GM19023 (cell line): ENCODE data around the gene TMEM254.
"Not testable (repeated sequence)": the region's sequence is repeated elsewhere in the genome, so short reads cannot be mapped to it uniquely, and the experiment has no call there.

Experiments
- ATAC-seq: cut with Tn5 transposase; IDR thresholded peaks from one replicate; pipeline ENCODE4 v1.9.1; 2021; ENCODE audit warnings: mild to moderate bottlenecking, moderate library complexity; ENCODE audit not compliant: unreplicated experiment

TMEM254 gene

GRCh38 chr10:80078448-80079311, at the start of gene TMEM254:
Gene TMEM254 (plus strand): TSS chr10:80078665. CDS start chr10:80078700, 35 bp downstream.
- peak; percentile 86 for ATAC-seq

- ATAC-seq = peak; percentile 72
Observed at GRCh38 chr10:80029205-80029604, 49.3 kb upstream of the TMEM254 start.

GRCh38 chr10:80029865-80030264, 48.6 kb upstream of the TMEM254 start:
- ATAC-seq = not testable (repeated sequence)

- ATAC-seq = no peak
Observed at GRCh38 chr10:80032503-80032902, 46.0 kb upstream of the TMEM254 start.

- not testable (repeated sequence) for ATAC-seq
Observed at GRCh38 chr10:80034766-80035165, 43.7 kb upstream of the TMEM254 start.

GRCh38 chr10:80035430-80035829, 43.0 kb upstream of the TMEM254 start:
- not testable (repeated sequence) for ATAC-seq

GRCh38 chr10:80036921-80037500, 41.5 kb upstream of the TMEM254 start:
- ATAC-seq = not testable (repeated sequence)

GRCh38 chr10:80038226-80038625, 40.2 kb upstream of the TMEM254 start:
- not testable (repeated sequence) for ATAC-seq

GRCh38 chr10:80041162-80041561, 37.3 kb upstream of the TMEM254 start:
- ATAC-seq = no peak

GRCh38 chr10:80044935-80045334, 33.5 kb upstream of the TMEM254 start:
- not testable (repeated sequence) for ATAC-seq

GRCh38 chr10:80046629-80047441, 31.6 kb upstream of the TMEM254 start:
- peak; percentile 83 for ATAC-seq

- ATAC-seq = no peak
Observed at GRCh38 chr10:80050752-80051151, 27.7 kb upstream of the TMEM254 start.

GRCh38 chr10:80051993-80052392, 26.5 kb upstream of the TMEM254 start:
- no peak for ATAC-seq

- ATAC-seq = no peak
Observed at GRCh38 chr10:80055760-80056159, 22.7 kb upstream of the TMEM254 start.

- no peak for ATAC-seq
Observed at GRCh38 chr10:80057171-80057570, 21.3 kb upstream of the TMEM254 start.

GRCh38 chr10:80064120-80064886, 14.2 kb upstream of the TMEM254 start:
- no peak for ATAC-seq

GRCh38 chr10:80066809-80067208, 11.7 kb upstream of the TMEM254 start:
- no peak for ATAC-seq

GRCh38 chr10:80067821-80068220, 10.6 kb upstream of the TMEM254 start:
- not testable (repeated sequence) for ATAC-seq

- ATAC-seq = no peak
Observed at GRCh38 chr10:80068270-80068669, 10.2 kb upstream of the TMEM254 start.

- ATAC-seq = no peak
Observed at GRCh38 chr10:80070057-80070456, 8.4 kb upstream of the TMEM254 start.

GRCh38 chr10:80072584-80072983, 5.9 kb upstream of the TMEM254 start:
- no peak for ATAC-seq
